Measurements from ENCODE around the gene MAPK4.

Gene MAPK4

DNA sequence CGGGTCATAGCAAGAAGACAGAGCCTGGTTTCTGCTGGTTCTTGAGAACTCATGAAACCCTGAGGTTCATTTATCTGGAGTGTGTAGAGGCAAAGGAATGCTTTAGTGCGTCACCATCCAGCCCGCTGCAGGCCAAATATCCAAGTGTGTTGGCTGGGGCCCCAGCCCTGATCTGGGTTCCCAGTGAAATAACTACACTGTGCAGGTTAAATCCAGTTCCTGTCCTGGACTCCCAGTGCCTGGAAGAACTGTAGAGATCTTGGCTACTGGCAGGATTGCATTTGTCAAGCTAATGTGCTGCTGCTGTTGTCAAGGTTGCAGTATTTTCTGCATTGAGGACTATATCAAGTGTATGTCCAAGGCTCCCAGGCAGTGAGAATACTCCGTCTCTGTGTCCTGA is 89.9 kb downstream of the MAPK4 start:
- Mint-ChIP-seq H3K4me3 (no peak overlapping the region), H3K36me3 (no peaks in the 10 kb centered on the region), H3K9me3 (no peaks in the 10 kb centered on the region), H3K27ac (no peak overlapping the region), H3K4me1 (no peaks in the 10 kb centered on the region)
- no peak for DNase-seq (ENCODE audit: low spot score in 2 of 2)
- no peak for ATAC-seq

GRCh38 chr18:50651334-50651733 is 91.4 kb downstream of the MAPK4 start:
- Mint-ChIP-seq H3K36me3 (no peaks in the 10 kb centered on the region), H3K4me3 (no peak overlapping the region), H3K27ac (no peak overlapping the region), H3K4me1 (no peaks in the 10 kb centered on the region), H3K9me3 (no peaks in the 10 kb centered on the region)
- ATAC-seq = no peak
- DNase-seq (ENCODE audit: low spot score in 2 of 2) = no peak

GRCh38 chr18:50653402-50654093 is 93.7 kb downstream of the MAPK4 start:
- Mint-ChIP-seq H3K36me3 (no peaks in the 10 kb centered on the region), H3K4me3 (no peak overlapping the region), H3K4me1 (no peaks in the 10 kb centered on the region), H3K27ac (no peak overlapping the region), H3K9me3 (no peaks in the 10 kb centered on the region)
- ATAC-seq (no peak), DNase-seq (ENCODE audit: low spot score in 2 of 2) (no peak)

- DNase-seq (ENCODE audit: low spot score in 2 of 2) (no peak), ATAC-seq (no peak)
- no peak overlapping the region for H3K4me3 Mint-ChIP-seq
- no peak overlapping the region for H3K27ac Mint-ChIP-seq
- no peaks in the 10 kb centered on the region for H3K4me1 Mint-ChIP-seq
- H3K9me3 Mint-ChIP-seq = no peaks in the 10 kb centered on the region
- H3K36me3 Mint-ChIP-seq = no peaks in the 10 kb centered on the region
Observed at GRCh38 chr18:50654211-50654610, 94.3 kb downstream of the MAPK4 start.

GRCh38 chr18:50654658-50655550 is 95.0 kb downstream of the MAPK4 start:
- Mint-ChIP-seq H3K4me3 (no peak overlapping the region), H3K9me3 (no peaks in the 10 kb centered on the region), H3K36me3 (no peaks in the 10 kb centered on the region), H3K27ac (no peak overlapping the region), H3K4me1 (no peaks in the 10 kb centered on the region)
- DNase-seq (ENCODE audit: low spot score in 2 of 2) (no peak), ATAC-seq (no peak)

DNA sequence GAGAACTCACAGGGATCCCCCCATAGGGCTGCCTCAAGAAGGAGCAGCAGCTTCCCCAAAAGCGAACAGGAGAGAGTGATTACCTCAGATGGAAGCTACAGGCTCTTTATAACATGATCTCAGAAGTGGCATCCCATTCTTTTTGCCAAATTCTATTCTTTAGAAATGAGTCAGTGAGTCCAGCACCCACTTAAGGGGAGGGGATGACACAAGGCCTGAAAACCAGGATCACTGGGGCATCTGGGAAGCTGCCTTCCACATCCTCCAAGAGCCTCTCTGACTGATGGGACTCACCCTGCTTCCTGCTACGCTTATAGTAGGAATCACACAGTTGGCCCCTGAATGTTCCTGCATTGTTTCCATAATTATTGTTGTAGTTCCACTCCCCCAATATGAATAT is 96.5 kb downstream of the MAPK4 start:
- H3K4me1 Mint-ChIP-seq = no peaks in the 10 kb centered on the region
- no peaks in the 10 kb centered on the region for H3K9me3 Mint-ChIP-seq
- no peak overlapping the region for H3K27ac Mint-ChIP-seq
- H3K4me3 Mint-ChIP-seq = no peak overlapping the region
- DNase-seq (ENCODE audit: low spot score in 2 of 2) (no peak), ATAC-seq (no peak)
- H3K36me3 Mint-ChIP-seq = no peaks in the 10 kb centered on the region

GRCh38 chr18:50656841-50657470 is 97.1 kb downstream of the MAPK4 start:
- H3K4me3 Mint-ChIP-seq = no peak overlapping the region
- ATAC-seq = no peak
- no peaks in the 10 kb centered on the region for H3K4me1 Mint-ChIP-seq
- DNase-seq (ENCODE audit: low spot score in 2 of 2) = no peak
- H3K9me3 Mint-ChIP-seq = no peaks in the 10 kb centered on the region
- no peaks in the 10 kb centered on the region for H3K36me3 Mint-ChIP-seq
- no peak overlapping the region for H3K27ac Mint-ChIP-seq

DNA sequence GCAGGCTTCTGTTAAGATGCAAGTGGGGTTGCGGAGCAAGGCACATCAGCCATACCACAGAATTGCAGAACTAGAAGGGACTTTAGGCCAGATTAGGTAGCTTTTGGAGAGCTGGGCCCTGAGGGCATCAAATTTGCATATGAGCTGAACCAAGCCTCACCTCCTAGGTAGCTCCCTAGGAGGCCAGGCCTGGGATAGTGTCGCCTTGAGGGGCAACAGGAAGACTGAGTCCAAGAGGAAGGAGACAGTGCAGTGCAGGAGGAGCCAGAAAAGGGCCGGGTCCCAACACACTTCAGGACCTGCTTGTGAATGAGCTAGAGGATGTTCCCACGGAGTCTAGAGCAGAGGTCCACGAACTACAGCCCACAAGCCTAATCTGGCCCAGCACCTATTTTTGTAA is 98.7 kb downstream of the MAPK4 start:
- Mint-ChIP-seq H3K36me3 (no peaks in the 10 kb centered on the region), H3K9me3 (peaks cover 3% of the 10 kb centered on the region), H3K27ac (no peak overlapping the region), H3K4me1 (no peaks in the 10 kb centered on the region), H3K4me3 (no peak overlapping the region)
- DNase-seq (ENCODE audit: low spot score in 2 of 2) (no peak), ATAC-seq (no peak)

GRCh38 chr18:50659091-50660003 is 99.5 kb downstream of the MAPK4 start:
- ATAC-seq (no peak), DNase-seq (ENCODE audit: low spot score in 2 of 2) (no peak)
- Mint-ChIP-seq H3K9me3 (peaks cover 3% of the 10 kb centered on the region), H3K4me1 (no peaks in the 10 kb centered on the region), H3K36me3 (no peaks in the 10 kb centered on the region), H3K4me3 (no peak overlapping the region), H3K27ac (no peak overlapping the region)

- DNase-seq (ENCODE audit: low spot score in 2 of 2) = no peak
- H3K4me3 Mint-ChIP-seq = no peak overlapping the region
- ATAC-seq = no peak
- H3K9me3 Mint-ChIP-seq = peaks cover 3% of the 10 kb centered on the region
- no peaks in the 10 kb centered on the region for H3K4me1 Mint-ChIP-seq
- H3K27ac Mint-ChIP-seq = no peak overlapping the region
- no peaks in the 10 kb centered on the region for H3K36me3 Mint-ChIP-seq
Observed at GRCh38 chr18:50661013-50661412, 101.1 kb downstream of the MAPK4 start.

GRCh38 chr18:50662177-50662576 is 102.3 kb downstream of the MAPK4 start:
- no peak for DNase-seq (ENCODE audit: low spot score in 2 of 2)
- Mint-ChIP-seq H3K9me3 (peaks cover 3% of the 10 kb centered on the region), H3K4me1 (no peaks in the 10 kb centered on the region), H3K36me3 (no peaks in the 10 kb centered on the region), H3K4me3 (no peak overlapping the region), H3K27ac (no peak overlapping the region)
- ATAC-seq = no peak

DNA sequence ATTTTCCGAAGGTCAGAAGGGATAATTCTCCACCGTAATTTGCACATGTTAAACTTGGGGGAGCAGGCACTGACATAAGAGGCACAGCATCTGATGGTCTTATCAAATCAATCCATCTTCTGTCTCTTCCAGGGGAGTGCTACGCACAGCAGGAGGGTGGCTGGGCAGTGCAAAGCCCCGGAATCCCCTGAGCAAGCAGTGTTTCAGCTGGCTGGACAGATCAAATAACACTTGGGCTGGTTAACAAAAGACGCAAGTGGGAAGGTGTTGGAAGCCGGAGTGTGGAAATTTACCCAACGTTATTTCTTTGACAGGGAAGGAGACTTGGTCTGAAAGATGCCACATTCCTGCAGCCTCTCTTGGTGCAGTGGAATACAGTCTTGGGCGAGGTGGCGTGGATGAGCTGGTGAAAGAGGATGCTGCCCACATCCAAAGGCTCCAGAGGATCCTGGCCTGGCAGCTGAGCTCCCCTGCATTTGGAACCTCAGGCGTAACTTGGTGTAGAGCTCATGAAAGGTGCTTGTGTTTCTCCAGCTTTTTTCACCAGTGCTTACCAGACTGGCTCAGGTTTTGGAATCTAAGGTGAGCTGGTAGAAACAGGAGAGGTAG is 103.0 kb downstream of the MAPK4 start:
- DNase-seq (ENCODE audit: low spot score in 2 of 2) (no peak), ATAC-seq (no peak)
- H3K9me3 Mint-ChIP-seq = peaks cover 3% of the 10 kb centered on the region
- no peaks in the 10 kb centered on the region for H3K36me3 Mint-ChIP-seq
- H3K27ac Mint-ChIP-seq = no peak overlapping the region
- H3K4me1 Mint-ChIP-seq = no peaks in the 10 kb centered on the region
- no peak overlapping the region for H3K4me3 Mint-ChIP-seq

GRCh38 chr18:50663626-50664441 is 103.9 kb downstream of the MAPK4 start:
- Mint-ChIP-seq H3K36me3 (no peaks in the 10 kb centered on the region), H3K4me3 (no peak overlapping the region), H3K27ac (no peak overlapping the region), H3K9me3 (peaks cover 3% of the 10 kb centered on the region), H3K4me1 (no peaks in the 10 kb centered on the region)
- DNase-seq (ENCODE audit: low spot score in 2 of 2) = no peak
- ATAC-seq = no peak

- H3K4me1 Mint-ChIP-seq = no peaks in the 10 kb centered on the region
- H3K27ac Mint-ChIP-seq = no peak overlapping the region
- H3K36me3 Mint-ChIP-seq = no peaks in the 10 kb centered on the region
- peaks cover 3% of the 10 kb centered on the region for H3K9me3 Mint-ChIP-seq
- H3K4me3 Mint-ChIP-seq = no peak overlapping the region
- no peak for ATAC-seq
- no peak for DNase-seq (ENCODE audit: low spot score in 2 of 2)
Observed at GRCh38 chr18:50665015-50665414, 105.1 kb downstream of the MAPK4 start.
